Measurements from ENCODE around the gene CDC14A. TPM values are rescaled to one million over a fixed set of nuclear protein-coding genes. Genes with fewer than 3 reads are reported as not detected.

Gene CDC14A
- total RNA-seq, 1 donor from 2014 or later: 8.7 TPM

DNA sequence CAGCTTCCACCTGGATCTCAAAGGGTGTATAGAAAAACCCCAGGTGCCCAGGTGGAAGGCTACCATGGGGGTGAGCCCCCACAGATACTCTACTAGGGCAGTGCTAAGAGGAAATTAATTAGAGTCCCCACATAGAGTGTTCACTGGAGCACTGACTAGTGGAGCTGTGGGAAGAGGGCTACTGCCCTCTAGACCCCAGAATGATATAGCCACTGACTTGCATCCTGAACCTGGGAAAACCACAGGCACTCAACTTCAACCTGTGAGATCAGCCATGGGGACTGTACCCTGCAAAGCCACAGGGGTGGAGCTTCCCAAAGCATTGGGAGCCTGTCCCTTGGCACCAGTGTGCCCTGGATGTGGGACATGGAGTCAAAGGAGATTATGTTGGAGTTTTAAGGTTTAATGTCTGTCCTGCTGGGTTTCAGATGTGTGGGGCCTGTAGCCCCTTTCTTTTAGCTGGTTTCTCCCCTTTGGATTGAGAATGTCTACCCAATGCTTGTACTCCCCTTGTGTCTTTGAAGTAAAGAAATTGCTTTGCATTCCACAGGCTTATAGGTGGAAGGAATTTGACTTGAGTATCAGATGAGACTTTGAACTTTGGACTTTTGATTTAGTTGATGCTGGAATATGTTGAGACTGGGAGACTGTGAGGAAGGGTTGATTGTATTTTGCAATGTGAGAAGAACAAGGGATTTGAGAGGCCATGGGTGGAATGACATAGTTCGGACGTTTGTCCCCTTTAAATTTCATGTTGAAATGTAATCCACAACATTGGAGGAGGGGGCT is 31.8 kb upstream of the CDC14A start:
- no peak for DNase-seq (ENCODE audit: low read depth)
- H3K27me3 ChIP-seq (ENCODE audit: control insufficient read depth, insufficient read depth, low read length): no peaks in the 10 kb centered on the region
- no peak overlapping the region for H3K4me3 ChIP-seq (ENCODE audit: low read depth, low read length)
- no peaks in the 10 kb centered on the region for H3K36me3 ChIP-seq (ENCODE audit: control insufficient read depth, insufficient read depth, low read length)
- TF ChIP-seq CTCF (IDR thresholded peaks at IDR 0.05; ENCODE audit: insufficient read depth, low read length, poor library complexity, severe bottlenecking): no peak

DNA sequence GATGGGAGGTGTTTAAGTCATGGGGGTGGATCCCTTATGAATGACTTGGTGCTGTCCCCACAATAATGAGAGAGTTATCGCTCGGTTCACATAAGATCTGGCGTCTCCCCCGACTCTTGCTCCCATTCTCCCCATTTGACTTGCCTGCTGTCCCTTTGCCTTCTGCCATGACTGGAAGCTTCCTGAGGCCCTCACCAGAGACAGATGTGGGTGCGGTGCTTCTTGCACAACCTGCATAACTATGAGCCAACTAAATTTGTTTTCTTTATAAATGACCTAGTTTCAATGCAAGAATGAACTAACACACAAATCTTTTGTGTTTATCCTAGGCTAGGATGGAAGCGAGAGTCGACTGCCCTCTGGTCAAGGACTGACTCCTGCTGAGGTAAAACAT is 31.2 kb upstream of the CDC14A start:
- Histone ChIP-seq H3K36me3 (ENCODE audit: control insufficient read depth, insufficient read depth, low read length) (no peaks in the 10 kb centered on the region), H3K27me3 (ENCODE audit: control insufficient read depth, insufficient read depth, low read length) (no peaks in the 10 kb centered on the region), H3K4me3 (ENCODE audit: low read depth, low read length) (no peak overlapping the region)
- TF ChIP-seq CTCF (IDR thresholded peaks at IDR 0.05; ENCODE audit: insufficient read depth, low read length, poor library complexity, severe bottlenecking): no peak
- no peak for DNase-seq (ENCODE audit: low read depth)

- DNase-seq (ENCODE audit: low read depth): no peak
- no peak for TF ChIP-seq CTCF (IDR thresholded peaks at IDR 0.05; ENCODE audit: insufficient read depth, low read length, poor library complexity, severe bottlenecking)
- Histone ChIP-seq H3K36me3 (ENCODE audit: control insufficient read depth, insufficient read depth, low read length) (no peaks in the 10 kb centered on the region), H3K27me3 (ENCODE audit: control insufficient read depth, insufficient read depth, low read length) (no peaks in the 10 kb centered on the region), H3K4me3 (ENCODE audit: low read depth, low read length) (no peak overlapping the region)
Measured at GRCh38 chr1:100321506-100321905, 30.8 kb upstream of the CDC14A start.

DNA sequence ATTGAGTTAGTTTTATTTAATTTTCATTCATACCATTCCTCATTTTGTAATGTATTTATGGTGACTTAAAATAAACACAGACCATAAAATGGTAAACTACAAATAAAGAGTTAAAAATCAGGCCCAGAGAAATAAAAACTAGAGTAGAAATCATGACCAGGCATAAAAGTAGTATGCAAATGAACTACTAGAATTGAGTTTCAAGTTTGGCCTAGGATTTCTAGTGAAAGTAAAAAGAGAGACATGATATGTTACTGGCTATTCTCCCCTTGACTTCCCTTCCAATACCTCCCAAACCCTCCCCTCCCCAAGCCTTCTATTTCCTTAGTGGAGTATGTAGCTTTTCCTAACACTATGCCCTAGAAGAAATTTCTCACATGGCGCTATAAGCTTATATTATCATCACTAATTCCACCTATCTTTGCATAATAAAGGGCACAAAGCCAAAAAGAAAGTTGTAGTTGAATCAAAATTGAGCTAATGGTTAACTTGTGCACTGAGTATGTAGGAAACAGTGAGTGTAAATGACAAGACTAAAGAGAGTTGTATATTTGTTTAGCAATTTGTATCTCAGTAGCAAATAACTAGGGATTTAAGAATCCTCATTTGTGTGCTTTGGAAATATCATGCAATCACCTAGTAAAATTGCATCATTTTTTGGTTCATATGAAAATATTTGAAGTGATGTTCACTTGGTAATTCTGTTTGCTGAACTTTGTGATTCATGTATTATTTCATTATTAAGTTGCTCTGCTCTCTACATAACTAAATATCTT is 29.7 kb upstream of the CDC14A start:
- no peaks in the 10 kb centered on the region for H3K36me3 ChIP-seq (ENCODE audit: control insufficient read depth, insufficient read depth, low read length)
- no peaks in the 10 kb centered on the region for H3K27me3 ChIP-seq (ENCODE audit: control insufficient read depth, insufficient read depth, low read length)
- H3K4me3 ChIP-seq (ENCODE audit: low read depth, low read length): no peak overlapping the region
- TF ChIP-seq CTCF (IDR thresholded peaks at IDR 0.05; ENCODE audit: insufficient read depth, low read length, poor library complexity, severe bottlenecking): no peak
- DNase-seq (ENCODE audit: low read depth): no peak

DNA sequence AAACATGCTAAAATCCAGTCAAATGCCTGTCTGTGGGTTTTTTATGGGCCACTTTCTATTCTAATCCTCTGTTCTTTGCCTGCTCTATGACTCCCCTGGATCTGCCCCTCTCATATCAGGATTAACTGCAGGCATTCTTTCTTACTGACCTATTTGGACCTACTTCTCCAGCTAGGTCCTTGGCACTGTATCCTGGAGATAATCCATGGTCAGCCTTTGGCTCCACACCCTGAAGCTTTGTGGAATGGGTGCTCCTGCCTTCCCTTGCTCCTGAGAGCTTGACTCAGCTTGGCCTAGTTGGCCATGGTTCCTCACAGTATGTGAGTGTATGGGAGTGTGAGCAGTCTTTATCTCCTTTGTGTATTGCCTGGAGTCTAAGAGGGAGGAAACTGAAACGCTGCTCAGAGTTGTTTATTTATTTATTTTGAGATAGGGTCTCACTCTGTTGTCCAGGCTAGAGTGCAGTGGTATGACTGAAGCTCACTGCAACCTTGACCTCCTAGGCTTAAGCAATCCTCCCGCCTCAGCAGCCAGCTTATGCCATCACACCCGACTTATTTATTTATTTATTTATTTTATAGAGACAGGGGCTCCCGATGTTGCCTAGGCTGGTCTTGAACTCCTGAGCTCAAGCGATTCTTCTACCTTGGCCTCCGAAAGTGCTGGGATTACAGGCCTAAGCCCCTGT is 28.7 kb upstream of the CDC14A start:
- no peak for DNase-seq (ENCODE audit: low read depth)
- no peaks in the 10 kb centered on the region for H3K27me3 ChIP-seq (ENCODE audit: control insufficient read depth, insufficient read depth, low read length)
- no peak for TF ChIP-seq CTCF (IDR thresholded peaks at IDR 0.05; ENCODE audit: insufficient read depth, low read length, poor library complexity, severe bottlenecking)
- H3K36me3 ChIP-seq (ENCODE audit: control insufficient read depth, insufficient read depth, low read length): no peaks in the 10 kb centered on the region
- H3K4me3 ChIP-seq (ENCODE audit: low read depth, low read length): no peak overlapping the region

Measured in kidney epithelial cell (primary cell).